Measurements from ENCODE around the gene LARGE1. TPM values are rescaled to one million over a fixed set of nuclear protein-coding genes. Genes with fewer than 3 reads are reported as not detected.

The LARGE1 gene
- total RNA-seq, 1 donor from 2014 or later: 0.89 TPM

GRCh38 chr22:33520904-33521780, 399.1 kb downstream of the LARGE1 start:
- no peaks in the 10 kb centered on the region for H3K36me3 Mint-ChIP-seq (ENCODE audit: low read depth)
- no peaks in the 10 kb centered on the region for H3K4me1 Mint-ChIP-seq (ENCODE audit: low read depth)
- H3K4me3 Mint-ChIP-seq (ENCODE audit: low read depth): no peak overlapping the region
- no peak for DNase-seq (ENCODE audit: low spot score)
- H3K27me3 Mint-ChIP-seq (ENCODE audit: low read depth): no peaks in the 10 kb centered on the region
- peaks cover 10% of the 10 kb centered on the region for H3K9me3 Mint-ChIP-seq
- H3K27ac Mint-ChIP-seq: no peak overlapping the region
- intact Hi-C loops (cut with micrococcal nuclease): no loop called here

GRCh38 chr22:33519974-33520903, 400.0 kb downstream of the LARGE1 start:
- H3K27ac Mint-ChIP-seq: no peak overlapping the region
- no peaks in the 10 kb centered on the region for H3K4me1 Mint-ChIP-seq (ENCODE audit: low read depth)
- no peak overlapping the region for H3K4me3 Mint-ChIP-seq (ENCODE audit: low read depth)
- H3K27me3 Mint-ChIP-seq (ENCODE audit: low read depth): no peaks in the 10 kb centered on the region
- no peaks in the 10 kb centered on the region for H3K36me3 Mint-ChIP-seq (ENCODE audit: low read depth)
- no peak for DNase-seq (ENCODE audit: low spot score)
- intact Hi-C loops (cut with micrococcal nuclease): loop anchor here (1.0 kb wide), 1 partner anchor 59 kb away; no protein-coding TSS in a partner anchor
- H3K9me3 Mint-ChIP-seq: peaks cover 10% of the 10 kb centered on the region

GRCh38 chr22:33519071-33519973, 401.0 kb downstream of the LARGE1 start:
- intact Hi-C loops (cut with micrococcal nuclease): loop anchor here (1.0 kb wide), 1 partner anchor 60 kb away; no protein-coding TSS in a partner anchor

GRCh38 chr22:33518405-33518804, 401.9 kb downstream of the LARGE1 start:
- peaks cover 10% of the 10 kb centered on the region for H3K9me3 Mint-ChIP-seq

More at GRCh38 chr22:33519071-33519973, 401.0 kb downstream of the LARGE1 start:
- DNase-seq (ENCODE audit: low spot score): no peak
- no peak overlapping the region for H3K4me3 Mint-ChIP-seq (ENCODE audit: low read depth)
- peaks cover 10% of the 10 kb centered on the region for H3K9me3 Mint-ChIP-seq
- H3K36me3 Mint-ChIP-seq (ENCODE audit: low read depth): no peaks in the 10 kb centered on the region
- no peaks in the 10 kb centered on the region for H3K27me3 Mint-ChIP-seq (ENCODE audit: low read depth)
- no peaks in the 10 kb centered on the region for H3K4me1 Mint-ChIP-seq (ENCODE audit: low read depth)
- no peak overlapping the region for H3K27ac Mint-ChIP-seq

GRCh38 chr22:33515795-33516194, 404.5 kb downstream of the LARGE1 start:
- Mint-ChIP-seq H3K27me3 (ENCODE audit: low read depth) (no peaks in the 10 kb centered on the region), H3K36me3 (ENCODE audit: low read depth) (no peaks in the 10 kb centered on the region), H3K4me3 (ENCODE audit: low read depth) (no peak overlapping the region), H3K27ac (no peak overlapping the region), H3K4me1 (ENCODE audit: low read depth) (no peaks in the 10 kb centered on the region), H3K9me3 (no peaks in the 10 kb centered on the region)
- DNase-seq (ENCODE audit: low spot score): no peak
- intact Hi-C loops (cut with micrococcal nuclease): no loop called here

More at GRCh38 chr22:33518405-33518804, 401.9 kb downstream of the LARGE1 start:
- Mint-ChIP-seq H3K4me3 (ENCODE audit: low read depth) (no peak overlapping the region), H3K36me3 (ENCODE audit: low read depth) (no peaks in the 10 kb centered on the region), H3K4me1 (ENCODE audit: low read depth) (no peaks in the 10 kb centered on the region), H3K27me3 (ENCODE audit: low read depth) (no peaks in the 10 kb centered on the region), H3K27ac (no peak overlapping the region)
- DNase-seq (ENCODE audit: low spot score): no peak
- intact Hi-C loops (cut with micrococcal nuclease): no loop called here

GRCh38 chr22:33513388-33514338, 406.6 kb downstream of the LARGE1 start:
- intact Hi-C loops (cut with micrococcal nuclease): no loop called here

GRCh38 chr22:33512908-33513307, 407.4 kb downstream of the LARGE1 start:
- H3K4me1 Mint-ChIP-seq (ENCODE audit: low read depth): no peaks in the 10 kb centered on the region
- H3K27me3 Mint-ChIP-seq (ENCODE audit: low read depth): no peaks in the 10 kb centered on the region
- intact Hi-C loops (cut with micrococcal nuclease): no loop called here
- no peak overlapping the region for H3K4me3 Mint-ChIP-seq (ENCODE audit: low read depth)
- H3K36me3 Mint-ChIP-seq (ENCODE audit: low read depth): no peaks in the 10 kb centered on the region
- H3K9me3 Mint-ChIP-seq: peaks cover 3% of the 10 kb centered on the region
- no peak overlapping the region for H3K27ac Mint-ChIP-seq
- DNase-seq (ENCODE audit: low spot score): no peak

More at GRCh38 chr22:33513388-33514338, 406.6 kb downstream of the LARGE1 start:
- H3K9me3 Mint-ChIP-seq: peaks cover 3% of the 10 kb centered on the region
- H3K4me1 Mint-ChIP-seq (ENCODE audit: low read depth): no peaks in the 10 kb centered on the region
- H3K36me3 Mint-ChIP-seq (ENCODE audit: low read depth): no peaks in the 10 kb centered on the region
- no peak overlapping the region for H3K27ac Mint-ChIP-seq
- H3K4me3 Mint-ChIP-seq (ENCODE audit: low read depth): no peak overlapping the region
- no peaks in the 10 kb centered on the region for H3K27me3 Mint-ChIP-seq (ENCODE audit: low read depth)
- DNase-seq (ENCODE audit: low spot score): no peak

- Mint-ChIP-seq H3K27me3 (ENCODE audit: low read depth) (no peaks in the 10 kb centered on the region), H3K9me3 (peaks cover 3% of the 10 kb centered on the region), H3K4me3 (ENCODE audit: low read depth) (no peak overlapping the region), H3K36me3 (ENCODE audit: low read depth) (no peaks in the 10 kb centered on the region), H3K27ac (no peak overlapping the region), H3K4me1 (ENCODE audit: low read depth) (no peaks in the 10 kb centered on the region)
- DNase-seq (ENCODE audit: low spot score): no peak
- intact Hi-C loops (cut with micrococcal nuclease): no loop called here
Observed at GRCh38 chr22:33510429-33510904, 409.8 kb downstream of the LARGE1 start.

GRCh38 chr22:33504941-33505625, 415.2 kb downstream of the LARGE1 start:
- intact Hi-C loops (cut with micrococcal nuclease): no loop called here
- no peak overlapping the region for H3K27ac Mint-ChIP-seq
- no peaks in the 10 kb centered on the region for H3K4me1 Mint-ChIP-seq (ENCODE audit: low read depth)
- no peaks in the 10 kb centered on the region for H3K27me3 Mint-ChIP-seq (ENCODE audit: low read depth)
- DNase-seq (ENCODE audit: low spot score): no peak
- H3K4me3 Mint-ChIP-seq (ENCODE audit: low read depth): no peak overlapping the region
- H3K9me3 Mint-ChIP-seq: peaks cover 7% of the 10 kb centered on the region
- no peaks in the 10 kb centered on the region for H3K36me3 Mint-ChIP-seq (ENCODE audit: low read depth)

- Mint-ChIP-seq H3K4me1 (ENCODE audit: low read depth) (peaks cover 1% of the 10 kb centered on the region), H3K27ac (no peak overlapping the region), H3K36me3 (ENCODE audit: low read depth) (no peaks in the 10 kb centered on the region), H3K4me3 (ENCODE audit: low read depth) (no peak overlapping the region), H3K27me3 (ENCODE audit: low read depth) (no peaks in the 10 kb centered on the region), H3K9me3 (peaks cover 8% of the 10 kb centered on the region)
- intact Hi-C loops (cut with micrococcal nuclease): no loop called here
- no peak for DNase-seq (ENCODE audit: low spot score)
Observed at GRCh38 chr22:33496112-33496511, 424.2 kb downstream of the LARGE1 start.
